ENCODE measurements around the gene PEX5. TPM values are rescaled to one million over a fixed set of nuclear protein-coding genes. Genes with fewer than 3 reads are reported as not detected.
"Not testable (repeated sequence)": the region's sequence is repeated elsewhere in the genome, so short reads cannot be mapped to it uniquely, and the experiment has no call there.

Gene PEX5
- total RNA-seq, 1 donor from 2014 or later: 33.5 TPM

DNA sequence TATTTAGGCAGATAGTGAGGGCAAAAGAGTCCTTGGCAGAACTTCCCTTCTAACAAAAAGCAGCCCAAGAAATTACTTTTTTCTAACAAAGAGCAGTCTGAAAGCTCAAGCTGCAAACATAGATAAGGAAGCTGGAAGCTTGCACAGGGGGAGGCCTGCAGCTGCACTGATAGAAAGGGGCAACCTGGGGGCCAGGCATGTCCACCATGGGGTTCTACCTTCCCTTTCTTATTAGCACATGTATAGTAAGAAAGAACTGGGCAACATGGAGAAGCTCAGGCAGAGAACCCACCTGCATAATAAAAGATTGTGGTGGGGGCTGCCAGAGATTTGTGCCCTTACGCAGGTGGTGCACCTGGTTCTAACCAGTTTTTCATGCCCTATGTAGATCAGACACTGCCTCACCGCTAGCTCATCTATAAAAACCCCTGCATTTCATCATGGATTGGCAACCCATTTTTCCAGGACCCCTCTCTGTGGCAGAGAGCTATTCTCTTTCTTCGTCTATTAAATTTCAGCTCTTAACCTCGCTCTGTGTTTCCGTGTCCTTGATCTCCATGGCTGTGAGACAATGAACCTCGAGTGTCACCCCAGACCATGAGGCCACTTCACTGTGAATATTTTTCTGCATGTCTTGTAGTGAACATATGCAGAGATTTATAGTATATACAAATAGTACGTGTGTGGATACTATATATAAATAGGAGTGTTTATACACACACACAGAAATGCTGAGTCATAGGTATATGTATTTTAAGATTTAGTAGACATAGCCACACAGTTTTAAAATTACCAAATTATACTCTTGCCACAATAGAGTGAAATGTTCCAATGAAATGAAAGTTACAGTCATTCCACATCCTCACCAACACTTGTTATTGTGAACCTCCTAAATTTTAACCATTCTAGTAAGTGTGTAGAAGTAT lies 53.0 kb downstream of the PEX5 start:
- H3K36me3 ChIP-seq: no peaks in the 10 kb centered on the region
- intact Hi-C loops (cut with micrococcal nuclease): no loop called here
- no peak overlapping the region for H3K4me3 ChIP-seq
- no peaks in the 10 kb centered on the region for H3K4me1 ChIP-seq
- no peak overlapping the region for H3K27ac ChIP-seq (replicated peaks)
- peaks cover 16% of the 10 kb centered on the region for H3K27me3 ChIP-seq (ENCODE audit: low read depth)
- DNase-seq: no peak
- TF ChIP-seq, protein P1, sequence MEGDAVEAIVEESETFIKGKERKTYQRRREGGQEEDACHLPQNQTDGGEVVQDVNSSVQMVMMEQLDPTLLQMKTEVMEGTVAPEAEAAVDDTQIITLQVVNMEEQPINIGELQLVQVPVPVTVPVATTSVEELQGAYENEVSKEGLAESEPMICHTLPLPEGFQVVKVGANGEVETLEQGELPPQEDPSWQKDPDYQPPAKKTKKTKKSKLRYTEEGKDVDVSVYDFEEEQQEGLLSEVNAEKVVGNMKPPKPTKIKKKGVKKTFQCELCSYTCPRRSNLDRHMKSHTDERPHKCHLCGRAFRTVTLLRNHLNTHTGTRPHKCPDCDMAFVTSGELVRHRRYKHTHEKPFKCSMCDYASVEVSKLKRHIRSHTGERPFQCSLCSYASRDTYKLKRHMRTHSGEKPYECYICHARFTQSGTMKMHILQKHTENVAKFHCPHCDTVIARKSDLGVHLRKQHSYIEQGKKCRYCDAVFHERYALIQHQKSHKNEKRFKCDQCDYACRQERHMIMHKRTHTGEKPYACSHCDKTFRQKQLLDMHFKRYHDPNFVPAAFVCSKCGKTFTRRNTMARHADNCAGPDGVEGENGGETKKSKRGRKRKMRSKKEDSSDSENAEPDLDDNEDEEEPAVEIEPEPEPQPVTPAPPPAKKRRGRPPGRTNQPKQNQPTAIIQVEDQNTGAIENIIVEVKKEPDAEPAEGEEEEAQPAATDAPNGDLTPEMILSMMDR (IDR thresholded peaks at IDR 0.05; ENCODE audit: borderline replicate concordance): no peak
- peaks cover 29% of the 10 kb centered on the region for H3K9me3 ChIP-seq (replicated peaks)

DNA sequence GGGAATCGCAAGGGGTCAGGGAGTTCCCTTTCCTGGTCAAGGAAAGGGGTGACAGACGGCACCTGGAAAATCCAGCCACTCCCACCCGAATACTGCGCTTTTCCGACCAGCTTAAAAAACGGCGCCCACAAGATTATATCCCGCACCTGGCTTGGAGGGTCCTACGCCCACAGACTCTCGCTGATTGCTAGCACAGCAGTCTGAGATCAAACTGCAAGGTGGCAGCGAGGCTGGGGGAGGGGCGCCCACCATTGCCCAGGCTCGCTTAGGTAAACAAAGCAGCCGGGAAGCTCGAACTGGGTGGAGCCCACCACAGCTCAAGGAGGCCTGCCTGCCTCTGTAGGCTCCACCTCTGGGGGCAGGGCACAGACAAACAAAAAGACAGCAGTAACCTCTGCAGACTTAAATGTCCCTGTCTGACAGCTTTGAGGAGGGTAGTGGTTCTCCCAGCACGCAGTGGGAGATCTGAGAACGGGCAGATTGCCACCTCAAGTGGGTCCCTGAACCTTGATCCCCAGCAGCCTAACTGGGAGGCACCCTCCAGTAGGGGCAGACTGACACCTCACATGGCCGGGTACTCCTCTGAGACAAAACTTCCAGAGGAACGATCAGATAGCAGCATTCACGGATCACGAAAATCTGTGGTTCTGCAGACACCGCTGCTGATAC lies 62.0 kb downstream of the PEX5 start:
- H3K36me3 ChIP-seq; intact Hi-C loops (cut with micrococcal nuclease); H3K27me3 ChIP-seq (ENCODE audit: low read depth); H3K27ac ChIP-seq (replicated peaks); DNase-seq; H3K4me3 ChIP-seq; H3K4me1 ChIP-seq: not testable (repeated sequence)
- H3K9me3 ChIP-seq (replicated peaks): peaks cover 26% of the 10 kb centered on the region

DNA sequence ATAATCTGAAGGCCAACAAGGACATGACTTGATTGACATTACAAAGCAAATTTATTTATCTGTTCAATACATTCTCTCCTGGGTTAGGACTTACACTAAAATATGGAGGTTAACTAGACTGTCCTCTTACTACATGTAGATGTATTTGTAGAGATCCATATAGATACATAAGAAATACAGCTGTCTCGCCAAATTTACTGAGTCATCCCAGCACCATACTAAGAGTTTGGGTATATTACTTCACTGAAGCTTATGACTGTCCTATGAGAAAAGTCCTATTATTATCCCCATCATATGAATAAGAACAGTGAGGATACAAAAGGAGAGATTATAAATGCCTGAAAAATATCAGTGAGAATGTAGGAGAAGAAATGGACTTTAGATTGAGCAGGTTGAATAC lies 69.6 kb downstream of the PEX5 start:
- no peaks in the 10 kb centered on the region for H3K36me3 ChIP-seq
- DNase-seq: no peak
- no peak overlapping the region for H3K27ac ChIP-seq (replicated peaks)
- no peak overlapping the region for H3K4me3 ChIP-seq
- H3K27me3 ChIP-seq (ENCODE audit: low read depth): no peaks in the 10 kb centered on the region
- intact Hi-C loops (cut with micrococcal nuclease): no loop called here
- TF ChIP-seq, protein P1 (IDR thresholded peaks at IDR 0.05; ENCODE audit: borderline replicate concordance): no peak
- no peaks in the 10 kb centered on the region for H3K9me3 ChIP-seq (replicated peaks)
- no peaks in the 10 kb centered on the region for H3K4me1 ChIP-seq

Other genes with a start within 250 kb of the PEX5 start
- not detected for gene RNU7-1, start 245.9 kb upstream of the PEX5 start, total RNA-seq
- gene C12orf57, start 245.7 kb upstream of the PEX5 start, total RNA-seq: 227 TPM
- 6.7 TPM for gene PTPN6, start 238.3 kb upstream of the PEX5 start, total RNA-seq
- gene PHB2, start 219.0 kb upstream of the PEX5 start, total RNA-seq: 142 TPM
- 44.3 TPM for gene EMG1, start 218.8 kb upstream of the PEX5 start, total RNA-seq
- gene LPCAT3, start 171.2 kb upstream of the PEX5 start, total RNA-seq: 35.1 TPM
- 108 TPM for gene C1S, start 129.0 kb upstream of the PEX5 start, total RNA-seq
- gene C1R, start 97.2 kb upstream of the PEX5 start, total RNA-seq: 143 TPM
- gene C1RL, start 80.5 kb upstream of the PEX5 start, total RNA-seq: 8.1 TPM
- gene RBP5, start 60.8 kb upstream of the PEX5 start, total RNA-seq: 0.47 TPM
- 4.6 TPM for gene CLSTN3, start 59.3 kb upstream of the PEX5 start, total RNA-seq
- not detected for gene ACSM4, start 114.4 kb downstream of the PEX5 start, total RNA-seq